Epithelial cell of proximal tubule (primary cell): ENCODE measurements around the gene CD180. TPM values are rescaled to one million over a fixed set of nuclear protein-coding genes. Genes with fewer than 3 reads are reported as not detected.

Experiments used
- DNase-seq: peaks from one replicate; pipeline ENCODE4 v3.0.0-alpha.2; 2011; ENCODE audit warnings: low read depth
- H3K4me3 ChIP-seq: 2 replicates; pipeline ENCODE4 v1.5.1; 2011; ENCODE audit warnings: low read depth, mild to moderate bottlenecking, low read length
- total RNA-seq: library from RNA; depleted of rRNA; stranded (reverse); fragments of >200 nt; gene quantifications from 2 replicates; pipeline ENCODE4 v1.2.3, GENCODE V29; 2015
- TF ChIP-seq, protein P1 (sequence below): conservative IDR thresholded peaks from 2 replicates; pipeline ENCODE4 v1.5.1; 2012; ENCODE audit warnings: low read depth, mild to moderate bottlenecking, low read length

Gene CD180
- total RNA-seq, 1 donor from 2014 or later: not detected

DNA sequence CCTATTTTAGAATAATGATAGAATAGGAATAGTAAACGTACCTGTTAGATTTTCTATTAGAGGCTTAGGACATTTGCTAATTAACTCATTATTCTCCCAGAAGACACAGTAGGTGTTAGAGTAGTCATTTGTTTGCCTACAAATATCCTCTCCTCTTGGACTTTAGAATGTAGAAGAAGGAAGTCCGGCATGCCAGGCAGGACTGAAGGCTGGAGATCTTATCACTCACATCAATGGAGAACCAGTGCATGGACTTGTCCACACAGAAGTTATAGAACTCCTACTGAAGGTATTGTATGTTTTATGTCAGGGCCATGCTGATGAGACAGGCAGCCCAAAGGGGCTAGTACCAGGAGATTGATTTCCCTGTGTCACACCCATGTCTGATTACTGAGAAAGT lies 43.3 kb downstream of the CD180 start:
- no peak overlapping the region for H3K4me3 ChIP-seq
- TF ChIP-seq, protein P1, sequence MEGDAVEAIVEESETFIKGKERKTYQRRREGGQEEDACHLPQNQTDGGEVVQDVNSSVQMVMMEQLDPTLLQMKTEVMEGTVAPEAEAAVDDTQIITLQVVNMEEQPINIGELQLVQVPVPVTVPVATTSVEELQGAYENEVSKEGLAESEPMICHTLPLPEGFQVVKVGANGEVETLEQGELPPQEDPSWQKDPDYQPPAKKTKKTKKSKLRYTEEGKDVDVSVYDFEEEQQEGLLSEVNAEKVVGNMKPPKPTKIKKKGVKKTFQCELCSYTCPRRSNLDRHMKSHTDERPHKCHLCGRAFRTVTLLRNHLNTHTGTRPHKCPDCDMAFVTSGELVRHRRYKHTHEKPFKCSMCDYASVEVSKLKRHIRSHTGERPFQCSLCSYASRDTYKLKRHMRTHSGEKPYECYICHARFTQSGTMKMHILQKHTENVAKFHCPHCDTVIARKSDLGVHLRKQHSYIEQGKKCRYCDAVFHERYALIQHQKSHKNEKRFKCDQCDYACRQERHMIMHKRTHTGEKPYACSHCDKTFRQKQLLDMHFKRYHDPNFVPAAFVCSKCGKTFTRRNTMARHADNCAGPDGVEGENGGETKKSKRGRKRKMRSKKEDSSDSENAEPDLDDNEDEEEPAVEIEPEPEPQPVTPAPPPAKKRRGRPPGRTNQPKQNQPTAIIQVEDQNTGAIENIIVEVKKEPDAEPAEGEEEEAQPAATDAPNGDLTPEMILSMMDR: no peak
- DNase-seq: no peak

DNA sequence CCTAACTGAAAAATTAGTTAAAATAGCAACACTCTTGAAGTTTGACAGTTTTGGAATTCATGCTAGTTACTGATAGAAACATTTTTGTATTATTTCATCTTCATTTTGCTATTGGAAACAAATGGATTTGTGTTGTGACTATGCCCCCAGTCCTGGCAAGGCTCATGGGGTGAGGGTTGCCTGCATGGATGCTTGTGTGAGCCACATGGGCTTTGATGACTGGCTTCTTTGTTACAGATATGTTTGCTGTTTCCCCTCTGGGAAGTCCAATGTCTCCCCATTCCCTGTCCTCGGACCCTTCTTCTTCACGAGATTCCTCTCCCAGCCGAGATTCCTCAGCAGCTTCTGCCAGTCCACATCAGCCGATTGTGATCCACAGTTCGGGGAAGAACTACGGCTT lies 44.2 kb downstream of the CD180 start:
- no peak overlapping the region for H3K4me3 ChIP-seq
- no peak for DNase-seq
- TF ChIP-seq, protein P1: no peak

DNA sequence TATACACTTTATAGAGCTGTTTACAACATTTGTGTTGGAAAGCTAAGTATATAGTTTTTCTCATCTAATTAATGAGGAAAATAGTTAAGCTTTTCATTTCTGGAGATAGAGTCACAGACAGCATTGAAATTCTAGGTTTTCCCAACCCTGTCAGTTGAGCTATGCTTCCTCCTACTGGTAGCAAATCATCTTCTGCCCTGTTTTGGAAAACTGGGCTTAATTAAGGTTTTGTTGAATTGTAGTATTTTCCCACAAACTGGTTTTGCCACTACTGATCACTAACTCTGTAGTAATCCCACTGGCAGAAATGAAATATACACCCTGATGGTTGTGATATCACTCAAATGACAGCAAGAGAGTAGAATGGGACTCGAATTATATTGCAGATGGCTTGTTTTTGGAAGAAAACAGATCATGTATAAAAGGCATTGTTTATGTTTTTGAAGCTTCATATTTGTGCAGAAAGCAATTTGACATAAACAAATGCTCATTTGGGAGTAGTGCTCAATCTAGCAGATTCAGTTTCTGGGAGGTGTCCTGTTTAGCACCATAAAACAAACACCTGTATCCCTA lies 46.6 kb downstream of the CD180 start:
- TF ChIP-seq, protein P1: peak; percentile 73
- DNase-seq: no peak
- no peak overlapping the region for H3K4me3 ChIP-seq

DNA sequence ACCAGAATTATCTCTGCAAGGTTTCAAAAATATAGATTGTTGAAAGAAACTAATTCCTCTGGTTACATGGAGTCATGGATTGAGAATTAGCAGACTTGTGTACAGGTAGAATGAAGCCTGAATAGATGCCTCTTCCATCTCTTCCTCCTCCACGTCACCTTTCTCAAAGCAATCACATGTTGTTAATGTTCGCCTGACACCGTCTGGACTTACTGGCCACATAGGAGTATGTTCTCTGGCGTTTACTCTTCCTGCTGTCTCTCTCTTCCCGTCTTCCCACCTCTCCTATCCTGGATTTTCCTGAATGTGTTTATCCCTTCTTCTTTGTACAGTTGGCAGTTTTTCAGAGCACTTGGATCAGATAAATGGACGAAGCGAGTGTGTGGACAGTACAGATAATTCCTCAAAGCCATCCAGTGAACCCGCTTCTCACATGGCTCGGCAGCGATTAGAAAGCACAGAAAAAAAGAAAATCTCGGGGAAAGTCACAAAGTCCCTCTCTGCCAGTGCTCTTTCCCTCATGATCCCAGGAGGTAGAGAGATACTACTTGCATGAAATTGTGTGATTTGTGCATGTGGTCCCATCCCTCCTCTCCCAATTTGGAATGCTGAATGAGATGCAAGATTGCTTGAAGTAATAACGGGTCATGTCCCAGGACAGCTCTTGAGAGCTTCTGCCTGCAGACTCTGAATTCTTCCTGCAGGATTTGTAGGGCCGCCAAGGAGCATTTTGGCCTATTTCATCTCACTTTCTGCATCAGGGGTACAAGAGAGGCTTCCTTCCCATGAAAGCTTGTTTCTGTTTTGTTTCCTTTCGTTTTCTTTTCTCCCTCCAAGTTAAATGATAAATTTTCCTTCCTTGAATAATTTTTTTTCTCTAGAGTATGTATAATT lies 47.3 kb downstream of the CD180 start:
- TF ChIP-seq, protein P1: no peak
- no peak for DNase-seq
- H3K4me3 ChIP-seq: no peak overlapping the region

DNA sequence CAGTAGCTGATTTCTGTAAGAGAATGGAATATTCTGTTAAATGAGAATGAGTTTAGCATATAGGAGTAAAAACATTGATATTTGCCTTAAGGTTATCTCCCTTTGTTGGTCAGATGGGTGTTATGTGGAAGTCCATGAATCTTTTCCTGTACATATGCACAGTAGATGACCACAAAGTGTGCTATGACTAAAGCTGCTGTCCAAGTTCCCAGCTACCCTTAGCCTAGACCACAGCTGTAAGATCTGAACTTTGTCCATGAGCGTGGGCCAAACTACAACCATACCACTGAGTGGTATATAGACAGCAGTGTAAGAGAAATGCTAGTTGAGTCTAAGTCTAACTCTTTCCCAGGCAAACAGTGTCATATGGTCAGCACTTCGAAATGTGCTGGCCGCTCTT lies 48.8 kb downstream of the CD180 start:
- DNase-seq: no peak
- TF ChIP-seq, protein P1: no peak
- no peak overlapping the region for H3K4me3 ChIP-seq

DNA sequence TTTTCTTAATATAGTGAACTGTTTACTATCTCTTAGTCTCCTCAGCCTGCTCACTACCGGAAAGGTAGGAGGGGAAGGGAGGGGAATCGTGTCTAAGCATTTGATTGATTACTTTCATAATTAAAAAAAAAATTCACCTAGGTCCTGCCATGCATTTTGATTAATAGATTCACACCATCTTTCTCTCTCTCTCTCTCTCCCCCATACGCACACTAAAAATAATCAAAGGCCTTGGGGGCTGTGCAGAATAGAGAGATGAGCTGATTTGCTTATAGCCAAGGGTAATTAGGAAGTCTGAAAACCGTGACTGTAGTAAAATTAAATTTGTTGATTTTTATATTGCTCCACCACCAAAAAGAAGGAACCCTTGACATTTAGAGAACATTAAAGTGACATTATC lies 49.6 kb downstream of the CD180 start:
- TF ChIP-seq, protein P1: no peak
- H3K4me3 ChIP-seq: no peak overlapping the region
- no peak for DNase-seq
